Amniotic stem cell (primary cell): ENCODE results near the gene LARGE1.

ENCODE experiments used
- DNase-seq: peaks from one replicate; lab custom pipeline; 2025; lab: John Stamatoyannopoulos, UW

LARGE1 gene

GRCh38 chr22:33853200-33854097 lies 66.8 kb downstream of the LARGE1 start:
- DNase-seq = peak; percentile 31

- DNase-seq = no peak
Measured at GRCh38 chr22:33851821-33852384, 68.4 kb downstream of the LARGE1 start.

- DNase-seq = no peak
Measured at GRCh38 chr22:33851240-33851639, 69.0 kb downstream of the LARGE1 start.

GRCh38 chr22:33850724-33851123 lies 69.6 kb downstream of the LARGE1 start:
- DNase-seq = no peak

GRCh38 chr22:33850193-33850592 lies 70.1 kb downstream of the LARGE1 start:
- no peak for DNase-seq

- DNase-seq = no peak
Measured at GRCh38 chr22:33848251-33848650, 72.0 kb downstream of the LARGE1 start.

GRCh38 chr22:33844273-33844672 lies 76.0 kb downstream of the LARGE1 start:
- no peak for DNase-seq

GRCh38 chr22:33842421-33843094 lies 77.7 kb downstream of the LARGE1 start:
- DNase-seq = no peak

- no peak for DNase-seq
Measured at GRCh38 chr22:33842006-33842354, 78.3 kb downstream of the LARGE1 start.

- DNase-seq = no peak
Measured at GRCh38 chr22:33841281-33842005, 78.8 kb downstream of the LARGE1 start.

GRCh38 chr22:33838644-33839043 lies 81.6 kb downstream of the LARGE1 start:
- no peak for DNase-seq

- DNase-seq = no peak
Measured at GRCh38 chr22:33837826-33838225, 82.5 kb downstream of the LARGE1 start.

- no peak for DNase-seq
Measured at GRCh38 chr22:33835265-33835664, 85.0 kb downstream of the LARGE1 start.

GRCh38 chr22:33832558-33833151 lies 87.6 kb downstream of the LARGE1 start:
- DNase-seq = no peak

- DNase-seq = no peak
Measured at GRCh38 chr22:33831651-33832050, 88.6 kb downstream of the LARGE1 start.

- DNase-seq = no peak
Measured at GRCh38 chr22:33831207-33831606, 89.1 kb downstream of the LARGE1 start.

- no peak for DNase-seq
Measured at GRCh38 chr22:33829546-33830280, 90.6 kb downstream of the LARGE1 start.

GRCh38 chr22:33828302-33828701 lies 92.0 kb downstream of the LARGE1 start:
- DNase-seq = no peak

GRCh38 chr22:33825761-33826160 lies 94.5 kb downstream of the LARGE1 start:
- DNase-seq = no peak

GRCh38 chr22:33823552-33823951 lies 96.7 kb downstream of the LARGE1 start:
- no peak for DNase-seq

GRCh38 chr22:33821290-33821689 lies 99.0 kb downstream of the LARGE1 start:
- no peak for DNase-seq
